ENCODE measurements around the gene CCDC9B.

CCDC9B gene

GRCh38 chr15:40298216-40298935 lies 42.4 kb downstream of the CCDC9B start:
- DNase-seq (ENCODE audit: low read depth), result no peak
- TF ChIP-seq CTCF (conservative IDR thresholded peaks at IDR 0.05; ENCODE audit: control insufficient read depth, insufficient read depth, low read depth, low read length), result no peak
- no peak overlapping the region for H3K4me3 ChIP-seq (ENCODE audit: control insufficient read depth, low read depth, low read length)

GRCh38 chr15:40297356-40297755 lies 43.4 kb downstream of the CCDC9B start:
- no peak for TF ChIP-seq CTCF (conservative IDR thresholded peaks at IDR 0.05; ENCODE audit: control insufficient read depth, insufficient read depth, low read depth, low read length)
- H3K4me3 ChIP-seq (ENCODE audit: control insufficient read depth, low read depth, low read length), result no peak overlapping the region
- no peak for DNase-seq (ENCODE audit: low read depth)

- no peak overlapping the region for H3K4me3 ChIP-seq (ENCODE audit: control insufficient read depth, low read depth, low read length)
- DNase-seq (ENCODE audit: low read depth), result no peak
- no peak for TF ChIP-seq CTCF (conservative IDR thresholded peaks at IDR 0.05; ENCODE audit: control insufficient read depth, insufficient read depth, low read depth, low read length)
These were observed 44.0 kb downstream of the CCDC9B start for GRCh38 chr15:40296561-40297230.

GRCh38 chr15:40295877-40296560 lies 44.7 kb downstream of the CCDC9B start:
- TF ChIP-seq CTCF (conservative IDR thresholded peaks at IDR 0.05; ENCODE audit: control insufficient read depth, insufficient read depth, low read depth, low read length), result no peak
- DNase-seq (ENCODE audit: low read depth), result no peak
- H3K4me3 ChIP-seq (ENCODE audit: control insufficient read depth, low read depth, low read length), result no peak overlapping the region

GRCh38 chr15:40295297-40295696 lies 45.4 kb downstream of the CCDC9B start:
- DNase-seq (ENCODE audit: low read depth), result no peak
- no peak for TF ChIP-seq CTCF (conservative IDR thresholded peaks at IDR 0.05; ENCODE audit: control insufficient read depth, insufficient read depth, low read depth, low read length)
- no peak overlapping the region for H3K4me3 ChIP-seq (ENCODE audit: control insufficient read depth, low read depth, low read length)

- no peak overlapping the region for H3K4me3 ChIP-seq (ENCODE audit: control insufficient read depth, low read depth, low read length)
- no peak for DNase-seq (ENCODE audit: low read depth)
- TF ChIP-seq CTCF (conservative IDR thresholded peaks at IDR 0.05; ENCODE audit: control insufficient read depth, insufficient read depth, low read depth, low read length), result no peak
These were observed 46.5 kb downstream of the CCDC9B start for GRCh38 chr15:40293905-40294895.

Measured in fibroblast of mammary gland (primary cell).